Neural cell (in vitro differentiated cells): ENCODE measurements around the gene SUN1. TPM values are rescaled to one million over a fixed set of nuclear protein-coding genes. Genes with fewer than 3 reads are reported as not detected.

ENCODE experiments used
- H2AFZ ChIP-seq: fragments of 200-600, 300-800 bp; sonication (generic), shearing (Covaris generic); 2 replicates; pipeline ENCODE4 v1.6.0; 2014; ENCODE audit warnings: low read depth, mild to moderate bottlenecking, antibody characterized with exemption, low read length, moderate library complexity
- H3F3A ChIP-seq: fragments of 200-600 bp; shearing (Covaris generic); 2 replicates; pipeline ENCODE4 v1.6.1; 2016; ENCODE audit warnings: mild to moderate bottlenecking, moderate library complexity, mixed read lengths, antibody characterized with exemption, low read length; ENCODE audit not compliant: insufficient read depth, poor library complexity, severe bottlenecking
- H3K27ac ChIP-seq: fragments of 200-600, 300-800 bp; sonication (generic), shearing (Covaris generic); 2 replicates; pipeline ENCODE4 v1.5.1; 2014; ENCODE audit warnings: mild to moderate bottlenecking, low read length, moderate library complexity
- H3K27me3 ChIP-seq: fragments of 300-800, 200-600 bp; sonication (generic), shearing (Covaris generic); 2 replicates; pipeline ENCODE4 v1.6.0; 2014; ENCODE audit warnings: mild to moderate bottlenecking, low read depth, low read length, moderate library complexity; ENCODE audit not compliant: insufficient read depth
- H3K36me3 ChIP-seq: fragments of 300-800, 200-600 bp; sonication (generic), shearing (Covaris generic); 2 replicates; pipeline ENCODE4 v1.5.1; 2014; ENCODE audit warnings: mild to moderate bottlenecking, antibody characterized with exemption, low read length, moderate library complexity; ENCODE audit not compliant: insufficient read depth
- H3K4me2 ChIP-seq: fragments of 300-800, 200-600 bp; sonication (generic), shearing (Covaris generic); 2 replicates; pipeline ENCODE4 v1.6.0; 2014; ENCODE audit warnings: mild to moderate bottlenecking, low read length
- H3K4me3 ChIP-seq: fragments of 300-800, 200-600 bp; sonication (generic), shearing (Covaris generic); 2 replicates; pipeline ENCODE4 v1.5.1; 2014; ENCODE audit warnings: mild to moderate bottlenecking, low read length, moderate library complexity
- H3K79me2 ChIP-seq: fragments of 200-600 bp; shearing (Covaris generic); replicated peaks from 2 replicates; pipeline ENCODE4 v1.6.0; 2014; ENCODE audit warnings: mild to moderate bottlenecking, low read length, moderate library complexity; ENCODE audit not compliant: insufficient read depth
- H3K9ac ChIP-seq: fragments of 300-800, 200-600 bp; sonication (generic), shearing (Covaris generic); 2 replicates; pipeline ENCODE4 v1.6.1; 2016; ENCODE audit warnings: mild to moderate bottlenecking, low read length, mixed read lengths
- H3K9me2 ChIP-seq: fragments of 200-600 bp; shearing (Covaris generic); 2 replicates; pipeline ENCODE4 v1.6.1; 2016; ENCODE audit warnings: mild to moderate bottlenecking, low read length, mixed read lengths; ENCODE audit not compliant: insufficient read depth
- H3K9me3 ChIP-seq: fragments of 200-600, 300-800 bp; sonication (generic), shearing (Covaris generic); 2 replicates; pipeline ENCODE4 v1.6.1; 2016; ENCODE audit warnings: mild to moderate bottlenecking, mixed run types, low read length, moderate library complexity, mixed read lengths
- H4K20me1 ChIP-seq: fragments of 200-600 bp; shearing (Covaris generic); 2 replicates; pipeline ENCODE4 v1.6.1; 2016; ENCODE audit warnings: mild to moderate bottlenecking, mixed run types; ENCODE audit not compliant: insufficient read depth
- CTCF ChIP-seq: fragments of 450-650 bp; IDR thresholded peaks from 2 replicates; pipeline ENCODE4 v1.5.1; 2014; ENCODE audit warnings: antibody characterized with exemption, mild to moderate bottlenecking, moderate library complexity; ENCODE audit not compliant: poor library complexity, severe bottlenecking
- EP300 ChIP-seq: fragments of 450-650 bp; conservative IDR thresholded peaks from 2 replicates; pipeline ENCODE4 v1.6.1; 2014; ENCODE audit warnings: antibody characterized with exemption, mild to moderate bottlenecking, moderate library complexity; ENCODE audit not compliant: poor library complexity, severe bottlenecking
- EZH2 ChIP-seq: fragments of 200-600, 300-800 bp; shearing (Covaris generic), sonication (generic); IDR thresholded peaks from 2 replicates; pipeline ENCODE4 v1.6.1; 2014; ENCODE audit warnings: antibody characterized with exemption, low read length, borderline replicate concordance, mild to moderate bottlenecking; ENCODE audit not compliant: insufficient read depth, poor library complexity, severe bottlenecking
- MXI1 ChIP-seq: fragments of 450-650 bp; conservative IDR thresholded peaks from 2 replicates; pipeline ENCODE4 v1.6.1; 2014; ENCODE audit warnings: antibody characterized with exemption, mild to moderate bottlenecking; ENCODE audit not compliant: poor library complexity, severe bottlenecking
- POLR2AphosphoS5 ChIP-seq: IDR thresholded peaks from 2 replicates; pipeline ENCODE4 v1.6.1; 2012
- RAD21 ChIP-seq: fragments of 450-650 bp; conservative IDR thresholded peaks from 2 replicates; pipeline ENCODE4 v1.6.1; 2014; ENCODE audit warnings: antibody characterized with exemption, mild to moderate bottlenecking, moderate library complexity
- REST ChIP-seq: IDR thresholded peaks from 2 replicates; pipeline ENCODE4 v1.6.1; 2012; ENCODE audit warnings: borderline replicate concordance
- SMC3 ChIP-seq: fragments of 450-650 bp; conservative IDR thresholded peaks from 2 replicates; pipeline ENCODE4 v1.6.1; 2014; ENCODE audit warnings: antibody characterized with exemption, mild to moderate bottlenecking, moderate library complexity; ENCODE audit not compliant: poor library complexity
- TAF1 ChIP-seq: IDR thresholded peaks from 2 replicates; pipeline ENCODE4 v1.6.1; 2012; ENCODE audit warnings: low read depth
- polyA plus RNA-seq: library from polyadenylated mRNA; depleted of rRNA; stranded (reverse); fragments of >200 nt; gene quantifications from 2 replicates; pipeline ENCODE4 v1.2.3, GENCODE V29; 2014

The SUN1 gene
- polyA plus RNA-seq, 1 donor from 2014 or later: 309 TPM

GRCh38 chr7:918118-918425 lies 85.8 kb downstream of the SUN1 start:
- no peaks in the 10 kb centered on the region for H4K20me1 ChIP-seq

GRCh38 chr7:918441-919113 lies 86.3 kb downstream of the SUN1 start:
- no peak overlapping the region for H3K9ac ChIP-seq
- no peaks in the 10 kb centered on the region for H3K27me3 ChIP-seq
- no peak overlapping the region for H3K27ac ChIP-seq
- H3K4me2 ChIP-seq: no peak overlapping the region
- H3K36me3 ChIP-seq: no peaks in the 10 kb centered on the region
- H3K79me2 ChIP-seq: no peaks in the 10 kb centered on the region
- H3K9me2 ChIP-seq: no peaks in the 10 kb centered on the region
- H3K9me3 ChIP-seq: no peaks in the 10 kb centered on the region
- no peaks in the 10 kb centered on the region for H4K20me1 ChIP-seq
- H3F3A ChIP-seq: no peaks in the 10 kb centered on the region
- no peak overlapping the region for H2AFZ ChIP-seq
- no peak overlapping the region for H3K4me3 ChIP-seq
- TF ChIP-seq SMC3 (no peak), POLR2AphosphoS5 (no peak), RAD21 (no peak), CTCF (no peak), TAF1 (no peak), MXI1 (no peak), EP300 (no peak)

More at GRCh38 chr7:918118-918425, 85.8 kb downstream of the SUN1 start:
- Histone ChIP-seq H3K27me3 (no peaks in the 10 kb centered on the region), H3K9me3 (no peaks in the 10 kb centered on the region), H3K9me2 (no peaks in the 10 kb centered on the region), H3F3A (no peaks in the 10 kb centered on the region), H3K79me2 (no peaks in the 10 kb centered on the region), H3K36me3 (no peaks in the 10 kb centered on the region), H3K27ac (no peak overlapping the region), H3K9ac (no peak overlapping the region), H3K4me3 (no peak overlapping the region), H3K4me2 (no peak overlapping the region), H2AFZ (no peak overlapping the region)
- no peak for TF ChIP-seq SMC3
- TF ChIP-seq REST: no peak
- no peak for TF ChIP-seq CTCF
- no peak for TF ChIP-seq TAF1
- TF ChIP-seq RAD21: no peak
- TF ChIP-seq EZH2: no peak
- TF ChIP-seq POLR2AphosphoS5: no peak
- no peak for TF ChIP-seq MXI1
- no peak for TF ChIP-seq EP300
